Glutamatergic neuron (in vitro differentiated cells): ENCODE results near the gene PCSK5. TPM values are rescaled to one million over a fixed set of nuclear protein-coding genes. Genes with fewer than 3 reads are reported as not detected.

Experiments used
- DNase-seq: peaks from one replicate; pipeline ENCODE4 v3.0.0; 2022
- H3K27ac Mint-ChIP-seq: one replicate; pipeline ENCODE4 v1.8.0; 2020; ENCODE audit warnings: mild to moderate bottlenecking, mixed read lengths, inconsistent platforms; ENCODE audit not compliant: unreplicated experiment
- H3K27me3 Mint-ChIP-seq: one replicate; pipeline ENCODE4 v1.8.0; 2020; ENCODE audit warnings: mild to moderate bottlenecking, moderate library complexity, mixed read lengths, inconsistent platforms; ENCODE audit not compliant: unreplicated experiment
- H3K36me3 Mint-ChIP-seq: one replicate; pipeline ENCODE4 v1.8.0; 2020; ENCODE audit warnings: mild to moderate bottlenecking, mixed read lengths, inconsistent platforms; ENCODE audit not compliant: unreplicated experiment
- H3K4me1 Mint-ChIP-seq: one replicate; pipeline ENCODE4 v1.8.0; 2020; ENCODE audit warnings: mild to moderate bottlenecking, low read depth, mixed read lengths, inconsistent platforms; ENCODE audit not compliant: unreplicated experiment
- H3K4me3 Mint-ChIP-seq: one replicate; pipeline ENCODE4 v1.8.0; 2020; ENCODE audit warnings: mild to moderate bottlenecking, mixed read lengths, inconsistent platforms; ENCODE audit not compliant: unreplicated experiment
- H3K9me3 Mint-ChIP-seq: one replicate; pipeline ENCODE4 v1.8.0; 2020; ENCODE audit warnings: mild to moderate bottlenecking, moderate library complexity, mixed read lengths, inconsistent platforms; ENCODE audit not compliant: unreplicated experiment
- CTCF ChIP-seq: fragments of 200-600 bp; sonication (generic); IDR thresholded peaks from one replicate; pipeline ENCODE4 v1.5.0; 2021; ENCODE audit not compliant: partially characterized antibody, unreplicated experiment
- total RNA-seq: library from RNA; stranded (reverse); fragmentation: NEBNext Ultra II Directional; extraction: Animal tissue kit (Norgen Biotek cat#: 25700); gene quantifications from one replicate; pipeline ENCODE4 v1.2.1, GENCODE V29; 2021; ENCODE audit not compliant: unreplicated experiment

The PCSK5 gene
- total RNA-seq, 1 donor from 2014 or later = 9.6 TPM

DNA sequence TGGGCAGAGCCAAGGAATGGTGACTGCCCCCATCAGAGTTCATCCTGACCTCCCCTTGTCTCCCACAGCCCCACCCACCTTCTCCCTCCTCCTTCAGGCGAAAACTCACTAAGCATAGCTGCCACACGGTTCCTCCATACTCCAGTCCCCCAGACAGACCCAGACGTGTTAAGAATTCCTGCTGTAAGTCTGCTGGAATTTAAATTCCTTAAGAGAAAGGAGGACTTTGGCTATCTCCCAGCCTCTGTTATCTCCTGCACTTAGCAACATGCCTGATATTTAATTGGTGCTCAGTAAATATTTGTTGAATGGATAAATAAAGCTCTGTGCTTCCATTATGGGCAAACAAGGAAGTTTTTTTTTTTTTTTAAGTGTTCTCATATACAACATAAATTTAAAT lies 290.1 kb downstream of the PCSK5 start:
- no peak for TF ChIP-seq CTCF
- no peak for DNase-seq
- H3K4me1 Mint-ChIP-seq = peaks cover 5% of the 10 kb centered on the region
- peaks cover 1% of the 10 kb centered on the region for H3K27me3 Mint-ChIP-seq
- H3K36me3 Mint-ChIP-seq = no peaks in the 10 kb centered on the region
- no peaks in the 10 kb centered on the region for H3K9me3 Mint-ChIP-seq
- no peak overlapping the region for H3K4me3 Mint-ChIP-seq
- H3K27ac Mint-ChIP-seq = no peak overlapping the region

DNA sequence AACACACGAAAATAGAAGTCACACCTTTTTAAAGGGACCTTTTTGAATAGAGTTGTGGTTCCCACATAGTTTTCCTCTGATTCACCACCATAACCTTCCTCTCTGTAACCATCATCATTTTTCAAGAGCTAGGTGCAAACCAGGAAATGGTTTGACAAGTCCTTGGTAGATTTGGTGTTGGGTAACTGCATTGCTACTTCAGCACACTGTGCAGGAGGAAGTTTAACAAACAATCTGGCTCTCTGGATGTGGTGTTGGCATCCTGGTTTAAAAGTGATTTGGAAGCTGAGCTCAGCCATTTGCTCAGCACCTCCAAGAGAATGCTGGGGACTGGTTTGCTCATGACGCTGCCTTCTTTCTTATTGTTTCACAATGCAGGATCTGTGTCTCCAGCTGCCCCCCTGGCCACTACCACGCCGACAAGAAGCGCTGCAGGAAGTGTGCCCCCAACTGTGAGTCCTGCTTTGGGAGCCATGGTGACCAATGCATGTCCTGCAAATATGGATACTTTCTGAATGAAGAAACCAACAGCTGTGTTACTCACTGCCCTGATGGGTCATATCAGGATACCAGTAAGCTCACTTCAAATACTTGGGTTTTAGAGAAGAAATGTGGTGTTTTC lies 290.7 kb downstream of the PCSK5 start:
- no peak for TF ChIP-seq CTCF
- DNase-seq = no peak
- H3K4me3 Mint-ChIP-seq = no peak overlapping the region
- H3K4me1 Mint-ChIP-seq = peaks cover 5% of the 10 kb centered on the region
- H3K9me3 Mint-ChIP-seq = no peaks in the 10 kb centered on the region
- no peaks in the 10 kb centered on the region for H3K36me3 Mint-ChIP-seq
- H3K27ac Mint-ChIP-seq = no peak overlapping the region
- H3K27me3 Mint-ChIP-seq = peaks cover 1% of the 10 kb centered on the region

- H3K27ac Mint-ChIP-seq = no peak overlapping the region
- peaks cover 5% of the 10 kb centered on the region for H3K4me1 Mint-ChIP-seq
- no peaks in the 10 kb centered on the region for H3K36me3 Mint-ChIP-seq
- no peaks in the 10 kb centered on the region for H3K9me3 Mint-ChIP-seq
- no peak for DNase-seq
- no peak for TF ChIP-seq CTCF
- no peak overlapping the region for H3K4me3 Mint-ChIP-seq
- peaks cover 1% of the 10 kb centered on the region for H3K27me3 Mint-ChIP-seq
Measured at GRCh38 chr9:76181781-76182180, 291.3 kb downstream of the PCSK5 start.

- Mint-ChIP-seq H3K4me3 (no peak overlapping the region), H3K4me1 (no peaks in the 10 kb centered on the region), H3K9me3 (no peaks in the 10 kb centered on the region), H3K27ac (no peak overlapping the region), H3K36me3 (no peaks in the 10 kb centered on the region), H3K27me3 (no peaks in the 10 kb centered on the region)
- DNase-seq = no peak
- TF ChIP-seq CTCF = no peak
Measured at GRCh38 chr9:76185432-76185831, 295.0 kb downstream of the PCSK5 start.

DNA sequence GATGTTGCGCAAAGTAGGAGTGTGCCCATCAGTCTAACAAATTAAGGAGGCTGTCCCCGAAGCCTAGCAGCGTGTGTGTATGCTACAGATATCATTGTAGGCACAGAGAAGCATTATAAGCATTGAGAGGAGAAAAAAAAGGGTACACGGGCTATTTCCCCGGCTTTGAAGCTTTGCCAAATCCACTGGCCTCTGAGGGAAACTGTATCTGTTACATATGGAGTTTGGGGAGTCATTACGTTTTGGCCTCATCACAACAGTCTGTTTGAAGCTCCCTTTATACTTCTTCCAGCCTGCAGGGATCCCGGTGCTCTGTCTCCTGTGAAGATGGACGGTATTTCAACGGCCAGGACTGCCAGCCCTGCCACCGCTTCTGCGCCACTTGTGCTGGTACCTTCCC lies 297.8 kb downstream of the PCSK5 start:
- Mint-ChIP-seq H3K27me3 (no peaks in the 10 kb centered on the region), H3K27ac (no peak overlapping the region), H3K36me3 (no peaks in the 10 kb centered on the region), H3K4me1 (no peaks in the 10 kb centered on the region), H3K9me3 (no peaks in the 10 kb centered on the region), H3K4me3 (no peak overlapping the region)
- no peak for TF ChIP-seq CTCF
- DNase-seq = no peak
